Endometrium (tissue), 2 donors: Measurements from ENCODE around the gene AMDHD2.
"Not testable (repeated sequence)": the region's sequence is repeated elsewhere in the genome, so short reads cannot be mapped to it uniquely, and the experiment has no call there.

Experiments used
- FAIRE-seq: peaks from 2 replicates; lab custom pipeline; 2012; peaks lifted over from hg19 to GRCh38; lab: Jason Lieb, UNC
- donor health status: control.
- donor health status: control.

Gene AMDHD2

DNA sequence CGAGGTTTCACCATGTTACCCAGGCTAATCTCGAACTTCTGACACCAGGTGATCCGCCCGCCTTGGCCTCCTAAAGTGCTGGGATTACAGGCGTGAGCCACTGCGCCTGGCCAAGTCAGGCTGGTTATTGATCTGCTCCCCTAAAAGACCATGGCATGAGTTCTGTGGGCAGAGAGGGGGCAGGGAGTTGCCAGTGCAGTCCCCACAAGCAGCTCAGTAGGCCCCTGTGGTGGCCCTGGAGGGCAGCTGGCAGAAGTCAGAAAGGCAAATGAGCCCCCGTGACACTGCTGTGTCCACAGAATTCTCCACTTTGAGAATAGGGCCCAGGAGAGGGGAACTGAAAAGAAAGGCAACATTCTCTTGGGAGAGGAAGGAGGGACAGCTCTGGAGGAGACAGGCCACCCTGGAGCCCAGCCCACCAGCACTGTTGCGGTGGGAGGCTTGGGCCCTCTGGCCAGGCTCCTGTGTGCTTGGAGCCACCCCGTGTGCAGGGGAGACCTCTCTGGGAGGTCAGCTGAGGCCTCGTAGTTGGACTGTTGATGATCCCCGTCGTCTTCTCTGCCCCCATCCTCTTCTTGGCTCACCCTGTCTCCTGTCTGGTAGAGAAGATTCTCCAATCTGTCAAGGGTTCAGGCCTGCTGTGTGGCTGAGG is 2.1 kb upstream of the AMDHD2 start:
- no peak for FAIRE-seq

GRCh38 chr16:2518823-2519710 is 1.1 kb upstream of the AMDHD2 start:
- no peak for FAIRE-seq

DNA sequence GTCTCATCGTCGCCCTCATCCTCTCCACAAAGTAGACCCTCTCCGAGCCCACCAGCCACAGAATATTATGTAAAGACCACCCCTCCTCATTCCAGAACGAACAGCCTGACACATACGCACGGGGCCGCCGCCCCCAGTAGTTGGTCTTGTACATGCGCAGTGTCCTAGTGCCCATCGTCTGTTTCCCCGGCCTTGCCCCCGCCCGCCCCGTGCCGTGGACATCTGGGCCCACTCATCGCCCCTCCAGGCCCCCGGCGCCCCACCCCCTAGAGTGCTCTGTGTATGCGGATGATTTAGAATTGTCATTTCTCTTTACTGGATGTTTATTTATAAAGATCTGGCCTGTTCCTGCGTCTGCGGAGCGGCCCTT is 475 bp upstream of the AMDHD2 start:
- FAIRE-seq, result no peak

DNA sequence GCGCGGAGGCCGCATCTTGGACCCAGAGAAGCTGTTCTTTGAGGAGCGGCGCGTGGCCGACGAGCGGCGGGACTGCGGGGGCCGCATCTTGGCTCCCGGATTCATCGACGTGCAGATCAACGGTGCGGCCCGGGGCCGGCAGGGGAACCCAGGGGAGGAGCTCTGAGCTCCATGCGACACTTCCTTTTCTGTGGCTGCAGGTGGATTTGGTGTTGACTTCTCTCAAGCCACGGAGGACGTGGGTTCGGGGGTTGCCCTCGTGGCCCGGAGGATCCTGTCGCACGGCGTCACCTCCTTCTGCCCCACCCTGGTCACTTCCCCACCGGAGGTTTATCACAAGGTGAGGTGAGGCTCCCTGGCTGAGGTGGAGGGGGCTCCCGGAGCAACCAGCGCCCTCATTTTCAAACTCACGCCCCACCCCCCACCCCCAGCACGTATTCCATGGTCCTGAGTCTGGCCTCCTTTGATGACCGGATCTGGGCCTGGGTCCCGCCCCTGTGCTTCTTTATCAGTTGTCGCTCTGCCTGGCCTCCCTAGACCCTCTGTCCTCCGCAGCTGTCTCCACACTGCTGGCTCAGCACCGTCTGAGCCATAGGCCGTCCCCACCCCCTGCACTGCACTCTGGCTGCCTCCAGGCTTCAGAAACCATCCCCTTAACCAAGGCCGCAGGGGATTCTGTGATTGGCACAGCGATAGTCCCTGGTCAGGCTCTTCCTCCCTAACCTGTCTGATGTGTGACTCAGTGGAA is 787 bp downstream of the AMDHD2 start:
- FAIRE-seq, result no peak

DNA sequence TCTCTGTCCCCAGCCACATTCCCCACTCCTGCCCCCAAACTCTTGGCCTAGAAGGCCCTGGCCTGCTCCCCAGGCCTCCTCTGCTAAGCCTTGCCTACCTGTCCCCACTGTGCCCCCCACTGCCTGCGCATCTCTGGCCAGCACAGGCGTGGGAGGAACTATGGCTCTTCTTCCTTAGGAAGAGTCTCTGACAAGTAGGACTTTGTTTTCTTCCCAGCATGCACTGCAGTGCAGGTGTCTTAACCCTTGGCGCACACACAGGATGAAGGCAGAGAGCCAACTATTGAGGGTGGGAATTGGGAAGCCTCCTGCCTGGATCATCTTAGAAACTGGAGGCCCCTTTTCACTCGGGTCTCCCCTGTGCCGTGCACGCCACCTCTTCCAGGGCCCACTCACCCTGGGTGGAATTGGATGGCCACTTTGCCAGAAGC is 3.6 kb downstream of the AMDHD2 start:
- no peak for FAIRE-seq

- no peak for FAIRE-seq
Observed at GRCh38 chr16:2524339-2524938, 4.3 kb downstream of the AMDHD2 start.

- FAIRE-seq, result no peak
Observed at GRCh38 chr16:2526135-2526534, 6.0 kb downstream of the AMDHD2 start.

DNA sequence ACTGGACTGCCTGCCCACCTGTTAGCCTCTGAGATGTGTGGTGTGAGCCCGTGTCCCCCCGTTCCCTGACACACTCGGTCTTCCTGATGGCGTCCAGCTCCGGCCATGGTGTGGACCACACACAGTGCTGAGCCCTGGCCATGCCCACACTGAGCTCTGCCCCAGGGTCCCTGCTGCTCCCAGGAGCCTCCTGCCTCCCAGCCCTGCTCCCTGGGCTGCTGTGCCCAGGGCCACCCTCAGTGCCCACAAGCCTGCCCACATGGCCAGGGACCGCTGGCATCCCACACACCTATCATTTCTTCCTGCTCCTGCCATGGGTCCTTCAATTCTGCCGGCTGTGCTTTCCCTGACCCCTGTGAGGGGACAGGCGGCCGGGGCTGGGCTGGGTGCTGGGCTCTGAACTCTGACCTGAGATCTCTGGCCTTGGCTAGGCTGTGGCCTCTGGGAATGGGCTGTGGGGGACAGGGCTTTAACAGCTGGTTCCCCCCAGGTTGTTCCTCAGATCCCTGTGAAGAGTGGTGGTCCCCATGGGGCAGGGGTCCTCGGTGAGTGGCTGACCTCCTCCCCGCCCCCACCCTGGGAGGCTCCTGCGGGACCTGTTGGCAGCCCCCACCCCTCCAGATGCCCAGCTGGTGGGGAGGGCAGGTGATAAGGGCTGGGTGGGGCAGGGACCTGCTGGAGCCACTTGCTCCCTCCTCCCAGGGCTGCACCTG is 7.1 kb downstream of the AMDHD2 start:
- FAIRE-seq, result no peak

GRCh38 chr16:2527784-2528100 is 7.6 kb downstream of the AMDHD2 start:
- FAIRE-seq, result no peak

- FAIRE-seq, result no peak
Observed at GRCh38 chr16:2528161-2529060, 8.2 kb downstream of the AMDHD2 start.

GRCh38 chr16:2529061-2529931 is 9.1 kb downstream of the AMDHD2 start:
- no peak for FAIRE-seq

DNA sequence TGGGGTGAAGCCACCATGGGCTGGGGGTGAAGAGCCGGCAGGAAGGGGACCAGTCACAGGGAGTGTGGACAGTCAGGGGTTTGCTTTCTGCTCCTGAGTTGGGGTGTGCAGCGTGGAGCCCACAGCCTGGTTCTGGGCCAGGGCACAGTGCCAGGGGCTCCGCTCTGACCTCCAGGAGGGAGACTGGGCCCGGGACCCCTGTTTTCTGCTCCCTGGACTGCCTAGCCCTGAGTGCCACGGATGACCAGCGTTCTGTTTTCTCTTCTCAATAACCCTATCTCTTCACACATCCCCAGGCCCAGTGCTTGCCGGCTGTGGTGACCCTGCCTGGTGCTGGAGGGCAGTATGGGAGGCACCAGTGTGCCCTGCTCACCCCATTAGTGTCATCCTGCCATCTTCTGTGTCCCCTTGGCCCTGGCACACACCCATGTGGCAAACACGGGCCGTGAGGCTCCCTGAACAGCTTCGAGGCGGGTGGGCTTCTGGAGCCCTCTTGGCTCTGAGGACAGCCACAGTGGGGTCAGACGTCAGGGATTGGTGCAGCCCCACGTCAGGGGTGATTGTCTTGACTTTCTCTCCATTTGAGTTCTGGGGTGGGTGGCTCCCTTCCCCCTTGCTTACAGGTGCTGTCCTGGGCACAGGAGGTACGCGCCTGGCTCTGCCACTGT is 9.9 kb downstream of the AMDHD2 start:
- FAIRE-seq, result no peak

GRCh38 chr16:2530629-2531318 is 10.6 kb downstream of the AMDHD2 start:
- no peak for FAIRE-seq

DNA sequence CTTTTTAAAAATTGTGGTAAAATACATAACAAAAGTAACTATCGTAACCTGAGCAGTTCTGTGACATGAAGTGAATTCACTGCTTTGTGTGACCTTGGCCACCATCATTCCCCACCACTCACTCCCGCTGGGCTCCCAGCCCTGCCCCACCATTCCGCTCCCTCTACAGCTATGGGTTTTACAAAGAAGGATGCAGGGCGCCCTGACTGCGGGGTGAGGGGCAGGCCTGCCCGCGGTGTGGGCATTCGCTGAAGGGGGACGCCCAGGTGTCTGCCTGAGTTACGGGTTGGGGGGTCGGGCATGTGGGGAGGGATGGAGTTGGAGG is 11.2 kb downstream of the AMDHD2 start, which contains the start of gene CEMP1:
CEMP1 (minus strand) TSS at position 38 of the 325 bp plus-strand sequence. CDS start 335 bp downstream, outside the sequence.
- FAIRE-seq, result no peak

GRCh38 chr16:2531696-2532493 is 11.7 kb downstream of the AMDHD2 start:
- peak; percentile 89 for FAIRE-seq

DNA sequence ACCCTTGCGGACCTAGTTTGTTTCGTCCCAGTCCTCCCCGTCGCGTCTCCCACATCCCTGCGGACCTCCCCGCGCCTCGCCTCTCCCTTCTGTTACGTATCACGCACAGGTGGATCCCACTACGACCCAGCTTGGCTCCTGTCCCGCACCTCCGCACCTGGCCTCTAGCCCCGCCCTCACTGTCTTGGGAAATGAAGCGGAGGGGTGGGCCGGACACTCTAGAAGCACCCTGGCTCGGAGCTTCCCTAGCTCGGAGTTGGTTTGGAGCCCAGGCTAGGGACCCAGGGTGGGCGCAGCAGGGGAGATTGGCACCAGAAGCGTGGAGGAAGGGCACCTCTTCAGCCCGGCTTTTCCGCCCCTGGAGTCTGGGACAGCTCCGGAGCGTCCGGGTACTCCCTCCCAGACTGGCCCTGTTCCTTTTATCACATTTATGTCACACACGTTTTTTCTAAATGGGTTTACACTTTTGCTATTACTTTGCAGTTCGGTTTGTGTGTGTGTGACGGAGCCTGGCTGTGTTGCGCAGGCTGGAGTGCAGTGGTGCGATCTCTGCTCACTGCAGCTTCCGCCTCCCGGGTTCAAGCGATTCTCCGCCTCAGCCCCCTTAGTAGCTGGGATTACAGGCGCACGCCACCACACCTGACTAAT is 12.4 kb downstream of the AMDHD2 start:
- no peak for FAIRE-seq

- not testable (repeated sequence) for FAIRE-seq
Observed at GRCh38 chr16:2533142-2533755, 13.1 kb downstream of the AMDHD2 start.
